Kidney epithelial cell (primary cell): ENCODE measurements around the gene ZNF524. TPM values are rescaled to one million over a fixed set of nuclear protein-coding genes. Genes with fewer than 3 reads are reported as not detected.
A peak's percentile ranks its signal among the peaks of the same experiment; 100 is the strongest.

Experiments used
- DNase-seq: peaks from one replicate; pipeline ENCODE4 v3.0.0-alpha.2; 2010; ENCODE audit warnings: low read depth
- H3K27me3 ChIP-seq: 2 replicates; pipeline ENCODE4 v1.6.0; 2011; ENCODE audit warnings: low read length; ENCODE audit not compliant: control insufficient read depth, insufficient read depth
- H3K36me3 ChIP-seq: 2 replicates; pipeline ENCODE4 v1.5.1; 2011; ENCODE audit warnings: low read length; ENCODE audit not compliant: control insufficient read depth, insufficient read depth
- H3K4me3 ChIP-seq: 2 replicates; pipeline ENCODE4 v1.5.1; 2011; ENCODE audit warnings: low read depth, mild to moderate bottlenecking, control low read depth, low read length
- total RNA-seq: library from RNA; depleted of rRNA; stranded (reverse); fragments of >200 nt; gene quantifications from 2 replicates; pipeline ENCODE4 v1.2.3, GENCODE V29; 2015
- TF ChIP-seq, protein P1 (sequence below): IDR thresholded peaks from 2 replicates; pipeline ENCODE4 v1.5.1; 2011; ENCODE audit warnings: mild to moderate bottlenecking, moderate library complexity, low read length, control low read depth, inconsistent platforms; ENCODE audit not compliant: insufficient read depth, poor library complexity, severe bottlenecking

Gene ZNF524
- total RNA-seq, 1 donor from 2014 or later = 32.7 TPM

DNA sequence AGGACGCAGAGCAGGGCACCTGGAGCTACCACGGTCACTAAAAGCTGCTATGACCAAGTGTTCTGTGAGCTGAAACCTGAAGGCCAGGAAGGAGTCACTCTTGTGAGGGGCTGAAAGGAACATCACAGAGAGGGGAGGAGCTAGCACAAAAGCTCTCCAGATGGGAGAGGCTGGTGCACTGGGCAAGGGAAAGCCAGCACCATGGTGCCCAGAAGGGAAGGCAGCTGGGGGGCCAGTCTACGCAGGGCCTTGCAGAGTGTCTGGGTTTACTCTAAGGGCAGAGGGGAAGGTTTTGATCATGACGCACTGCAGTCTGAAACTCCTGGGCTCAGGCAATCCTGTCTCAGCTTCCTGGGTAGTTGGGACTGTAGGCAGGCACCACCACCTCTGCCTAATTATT lies 36.6 kb downstream of the ZNF524 start:
- no peak for DNase-seq
- no peak overlapping the region for H3K4me3 ChIP-seq
- TF ChIP-seq, protein P1, sequence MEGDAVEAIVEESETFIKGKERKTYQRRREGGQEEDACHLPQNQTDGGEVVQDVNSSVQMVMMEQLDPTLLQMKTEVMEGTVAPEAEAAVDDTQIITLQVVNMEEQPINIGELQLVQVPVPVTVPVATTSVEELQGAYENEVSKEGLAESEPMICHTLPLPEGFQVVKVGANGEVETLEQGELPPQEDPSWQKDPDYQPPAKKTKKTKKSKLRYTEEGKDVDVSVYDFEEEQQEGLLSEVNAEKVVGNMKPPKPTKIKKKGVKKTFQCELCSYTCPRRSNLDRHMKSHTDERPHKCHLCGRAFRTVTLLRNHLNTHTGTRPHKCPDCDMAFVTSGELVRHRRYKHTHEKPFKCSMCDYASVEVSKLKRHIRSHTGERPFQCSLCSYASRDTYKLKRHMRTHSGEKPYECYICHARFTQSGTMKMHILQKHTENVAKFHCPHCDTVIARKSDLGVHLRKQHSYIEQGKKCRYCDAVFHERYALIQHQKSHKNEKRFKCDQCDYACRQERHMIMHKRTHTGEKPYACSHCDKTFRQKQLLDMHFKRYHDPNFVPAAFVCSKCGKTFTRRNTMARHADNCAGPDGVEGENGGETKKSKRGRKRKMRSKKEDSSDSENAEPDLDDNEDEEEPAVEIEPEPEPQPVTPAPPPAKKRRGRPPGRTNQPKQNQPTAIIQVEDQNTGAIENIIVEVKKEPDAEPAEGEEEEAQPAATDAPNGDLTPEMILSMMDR = no peak

DNA sequence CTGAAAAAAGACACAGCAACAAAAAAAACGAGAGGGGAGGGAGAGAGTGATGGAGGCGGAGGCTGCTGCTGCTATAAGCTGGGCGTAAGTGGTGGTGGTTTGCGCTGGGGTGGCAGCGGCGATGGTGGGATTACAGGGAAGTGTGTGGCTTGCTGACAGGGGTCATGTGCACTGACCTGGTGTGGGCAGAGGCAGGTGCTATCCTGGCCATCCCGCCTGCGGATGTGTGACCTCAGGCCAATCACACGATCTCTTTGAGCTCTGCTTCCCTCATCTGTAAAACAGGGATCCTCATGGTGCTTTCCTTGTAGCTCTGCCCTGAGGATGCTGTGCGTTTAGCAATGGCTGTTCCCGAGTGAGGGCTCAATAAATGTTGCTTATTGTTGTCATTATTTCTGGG lies 37.4 kb downstream of the ZNF524 start:
- Histone ChIP-seq H3K36me3 (no peaks in the 10 kb centered on the region), H3K27me3 (no peaks in the 10 kb centered on the region), H3K4me3 (no peak overlapping the region)
- TF ChIP-seq, protein P1 = no peak
- no peak for DNase-seq

More for the DNA sequence above, 36.6 kb downstream of the ZNF524 start:
- H3K27me3 ChIP-seq = no peaks in the 10 kb centered on the region
- no peaks in the 10 kb centered on the region for H3K36me3 ChIP-seq

DNA sequence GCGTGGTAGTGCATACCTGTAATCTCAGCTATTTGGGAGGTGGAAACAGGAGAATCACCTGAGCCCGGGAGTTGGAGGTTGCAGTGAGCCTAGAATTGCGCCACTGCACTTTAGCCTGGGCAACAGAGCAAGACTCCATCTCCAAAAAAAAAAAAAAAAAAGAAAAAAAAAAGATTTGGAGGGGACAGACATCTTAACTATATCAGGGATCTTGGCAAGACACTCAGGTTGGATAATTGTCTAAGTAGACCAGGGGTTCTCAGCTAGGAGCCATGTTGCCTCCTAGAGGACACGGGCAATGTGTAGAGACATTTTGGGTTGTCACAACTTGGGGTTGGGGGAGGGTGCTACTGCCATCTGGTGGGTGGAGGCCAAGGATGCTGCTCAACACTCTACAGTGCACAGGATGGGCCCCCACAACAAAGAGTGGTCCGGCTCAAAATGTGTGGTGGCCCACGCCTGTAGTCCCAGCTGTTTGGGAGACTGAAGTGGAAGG lies 38.8 kb downstream of the ZNF524 start:
- Histone ChIP-seq H3K36me3 (no peaks in the 10 kb centered on the region), H3K4me3 (no peak overlapping the region), H3K27me3 (no peaks in the 10 kb centered on the region)
- DNase-seq = no peak
- TF ChIP-seq, protein P1 = peak; percentile 55

DNA sequence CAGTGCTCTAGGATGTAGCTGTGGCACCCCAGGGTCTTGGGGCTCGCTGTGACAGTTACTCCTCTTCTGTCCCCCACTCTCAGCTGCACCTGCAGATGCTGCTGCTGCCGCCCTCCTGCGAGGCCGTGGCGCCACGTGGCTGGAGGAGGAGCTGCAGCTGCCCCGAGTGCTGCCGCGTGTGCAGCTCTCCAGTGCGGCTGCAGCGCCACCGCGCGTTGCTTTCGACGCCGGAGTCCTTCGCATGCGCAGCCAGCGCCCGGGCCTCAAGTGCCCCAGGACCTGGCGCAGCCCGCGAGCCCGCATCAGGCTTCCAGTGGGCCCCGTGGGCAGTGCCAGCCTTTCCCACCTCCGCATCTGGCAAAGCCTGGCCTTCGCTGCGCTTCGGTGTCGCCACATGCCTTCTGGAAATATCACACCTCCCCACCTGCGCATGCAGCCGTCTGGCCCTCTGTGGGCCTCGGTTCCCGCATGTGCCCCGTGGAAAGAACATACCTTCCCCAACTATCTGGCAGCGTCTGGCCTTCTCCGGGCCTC lies 40.0 kb downstream of the ZNF524 start:
- H3K4me3 ChIP-seq = peak overlapping the region; percentile 68
- H3K27me3 ChIP-seq = no peaks in the 10 kb centered on the region
- TF ChIP-seq, protein P1 = peak; percentile 52
- no peaks in the 10 kb centered on the region for H3K36me3 ChIP-seq
- no peak for DNase-seq

DNA sequence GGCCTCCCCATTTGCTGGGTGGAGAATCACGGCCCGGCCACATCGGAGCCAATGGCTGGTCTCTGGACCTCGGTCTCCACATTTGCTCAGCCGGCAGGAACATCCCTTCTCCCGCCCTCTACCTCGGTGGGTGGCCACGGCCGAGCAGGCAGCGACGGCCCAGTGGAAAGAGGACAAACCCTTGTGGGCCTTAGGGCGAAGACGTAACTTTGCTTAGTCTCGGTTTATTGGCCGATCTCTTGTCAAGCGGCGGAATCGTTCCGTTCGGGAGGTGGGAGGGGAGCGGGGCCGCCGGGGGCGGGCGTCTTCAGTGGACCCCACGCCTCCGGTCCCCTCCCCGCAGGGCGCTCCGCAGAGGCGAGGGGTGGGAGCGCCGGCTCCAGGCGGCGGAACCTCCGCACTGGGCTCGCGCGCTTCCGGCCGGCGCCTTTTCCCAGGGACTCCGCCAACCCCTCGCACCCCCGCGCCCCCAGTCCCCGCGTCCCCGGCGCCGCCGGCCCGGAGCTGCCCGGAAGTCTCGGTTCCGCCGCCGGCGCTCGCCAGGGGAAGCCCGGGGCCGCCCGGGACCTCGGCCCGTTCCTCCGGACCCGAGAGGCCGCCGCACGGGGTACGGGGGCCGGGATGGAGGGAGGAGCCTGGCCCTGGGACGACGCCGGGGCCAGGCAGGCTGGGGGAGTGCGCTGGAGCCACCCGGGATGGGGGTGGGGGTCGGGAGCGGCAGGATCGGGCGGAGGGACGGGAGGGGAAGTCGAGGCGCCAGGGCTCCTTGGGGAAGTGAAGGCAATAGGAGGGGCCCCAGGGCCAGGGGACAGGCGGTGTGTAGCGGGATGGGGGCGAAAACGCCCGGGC lies 40.7 kb downstream of the ZNF524 start, which contains the start of gene ZNF580:
ZNF580 (plus strand) TSS at position 426 of the 849 bp plus-strand sequence. CDS start 1,507 bp downstream, outside the sequence.
- TF ChIP-seq, protein P1 = no peak
- no peaks in the 10 kb centered on the region for H3K27me3 ChIP-seq
- H3K4me3 ChIP-seq = peak within 1 kb of the TSS; percentile 68
- no peak for DNase-seq
- H3K36me3 ChIP-seq = peaks cover 4% of the 10 kb centered on the region
